Effector CD4-positive, alpha-beta T cell (primary cell): ENCODE measurements around the gene STAP2.
A peak's percentile ranks its signal among the peaks of the same experiment; 100 is the strongest.

Experiments
- DNase-seq: peaks from one replicate; pipeline ENCODE4 v3.0.0-alpha.2; 2020

STAP2 gene

DNA sequence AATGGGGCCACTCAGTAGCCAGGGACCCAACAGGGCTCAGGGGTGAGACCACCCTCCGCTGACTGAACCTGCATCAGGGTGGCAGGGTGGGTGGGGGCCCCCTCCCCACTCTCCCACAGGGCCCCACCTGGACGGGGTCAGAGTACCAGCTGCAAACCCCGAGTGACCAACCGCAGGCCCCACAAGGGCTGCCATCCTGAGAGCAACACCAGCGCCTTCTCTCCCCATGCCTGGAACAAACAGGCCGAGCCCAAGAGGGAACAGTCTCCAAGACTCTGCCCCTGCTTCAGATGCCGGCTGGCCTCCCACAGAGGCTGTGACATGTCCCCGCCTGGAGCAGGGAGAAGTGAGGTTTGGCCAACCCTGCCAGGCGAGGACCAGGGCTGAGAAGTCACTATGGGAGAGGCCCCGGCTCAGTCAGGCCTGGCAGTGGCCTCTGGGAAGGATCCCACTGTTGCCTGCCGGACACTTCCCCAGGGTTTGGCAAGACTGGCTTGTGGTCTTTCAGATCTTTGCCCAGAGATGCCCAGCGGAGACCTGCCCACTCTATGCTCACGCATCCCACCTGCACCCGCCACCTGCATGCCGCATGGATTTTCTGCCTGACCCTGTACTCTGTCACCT is 31.9 kb upstream of the STAP2 start:
- DNase-seq = no peak

DNA sequence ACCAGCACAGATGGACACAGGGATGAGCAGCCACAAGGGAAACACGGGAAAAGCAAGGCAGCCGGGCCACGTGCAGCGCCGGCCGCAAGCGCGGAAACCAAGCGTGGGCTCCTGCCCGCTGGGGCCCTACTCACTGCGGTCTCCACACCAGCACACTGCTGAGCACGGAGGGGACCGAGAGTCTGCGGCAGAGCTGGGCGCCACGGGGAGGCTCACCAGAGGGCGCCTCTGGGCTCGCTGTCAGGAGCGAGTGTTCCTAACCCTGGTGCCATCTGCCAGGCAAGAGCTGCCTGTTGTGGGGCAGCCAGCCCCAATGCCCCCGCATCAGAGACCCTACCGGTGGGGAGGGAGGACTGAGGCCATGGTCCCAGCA is 31.2 kb upstream of the STAP2 start:
- DNase-seq = peak; percentile 59

DNA sequence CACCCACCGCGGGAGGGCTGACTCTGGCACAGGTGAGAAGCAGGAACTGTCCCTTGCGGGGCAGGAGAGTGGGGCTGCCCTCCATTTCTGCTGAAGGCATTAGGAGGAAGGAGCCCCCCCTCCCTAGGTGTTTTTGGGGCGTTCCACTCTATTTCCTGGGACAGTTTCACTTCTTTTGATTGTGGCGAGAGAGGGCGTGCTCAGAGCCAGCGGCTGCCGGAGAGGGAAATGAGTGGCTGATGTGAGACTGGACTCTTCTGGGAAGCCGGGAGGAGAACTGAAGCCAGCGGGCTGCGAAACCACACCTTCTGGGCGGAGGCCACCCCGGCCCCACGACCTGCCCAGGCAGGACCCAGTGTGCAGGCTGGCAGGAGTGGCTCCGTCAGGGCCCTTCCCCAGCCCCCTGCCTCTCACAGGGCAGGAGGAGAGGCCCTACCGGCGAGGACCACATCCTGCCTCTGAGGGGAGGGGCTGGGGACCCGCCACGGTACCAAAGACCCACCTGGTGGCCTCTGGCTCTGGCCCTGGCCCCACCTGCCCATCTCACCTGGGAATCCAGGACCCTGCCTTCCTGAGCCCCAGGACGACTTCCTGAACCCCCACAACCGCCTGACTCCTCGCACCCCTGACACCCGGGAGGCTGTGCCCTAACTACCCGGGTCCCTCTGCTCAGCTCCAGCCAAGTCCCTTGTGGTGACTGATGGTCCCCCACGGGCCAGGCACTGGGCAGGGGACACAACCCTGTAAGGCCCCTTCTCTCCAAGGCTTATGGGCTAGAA is 30.7 kb upstream of the STAP2 start:
- DNase-seq = peak; percentile 53

DNA sequence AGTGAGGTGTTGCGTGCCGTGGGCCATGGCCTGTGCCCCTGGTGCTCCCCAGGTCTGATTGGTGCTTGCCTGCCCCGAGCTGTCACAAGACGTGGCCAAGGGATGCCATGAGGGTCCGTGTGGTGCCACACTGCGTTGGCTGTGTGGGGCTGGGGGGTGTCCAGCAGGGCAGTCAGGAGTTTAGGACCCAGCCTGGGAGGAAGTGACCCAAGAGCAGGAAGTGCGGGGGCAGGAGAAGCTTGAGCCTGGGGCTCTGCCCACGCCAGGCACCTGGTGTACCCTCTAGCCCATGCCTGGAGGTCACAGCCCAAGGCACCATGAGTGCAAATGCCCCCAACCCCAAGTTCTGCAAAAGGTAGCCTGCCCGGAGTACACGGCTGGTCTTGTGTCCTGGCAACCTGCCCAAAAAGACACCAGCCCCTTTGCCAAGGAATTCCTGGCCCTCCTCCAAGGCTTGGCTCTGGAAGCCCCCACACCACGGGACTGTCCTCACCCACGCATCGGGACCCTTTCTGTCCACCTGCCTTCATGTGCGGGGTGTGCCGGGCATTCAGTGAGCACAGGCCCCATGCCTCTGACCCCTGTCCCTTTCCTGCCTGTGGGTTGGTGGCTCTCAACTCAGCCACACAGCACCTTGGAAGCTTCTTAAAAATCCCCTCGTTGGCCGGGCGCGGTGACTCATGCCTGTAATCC is 29.6 kb upstream of the STAP2 start:
- no peak for DNase-seq

DNA sequence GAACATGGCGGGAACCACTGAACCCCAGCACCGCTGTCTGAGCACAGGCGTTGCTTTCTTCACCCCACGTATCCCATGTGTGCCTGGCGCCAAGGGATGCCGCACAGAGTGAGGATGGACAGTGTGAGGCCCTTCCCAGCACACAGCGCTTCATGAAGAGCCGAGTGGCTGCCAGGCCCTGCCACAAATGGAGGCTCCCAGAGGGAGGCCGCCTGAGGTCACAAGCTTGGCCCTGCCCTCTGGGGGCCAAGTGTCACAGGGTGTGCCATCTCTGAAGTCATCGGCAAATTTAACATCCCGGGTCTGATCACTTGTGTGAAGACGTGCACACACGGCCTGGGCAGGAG is 29.1 kb upstream of the STAP2 start:
- DNase-seq = no peak

DNA sequence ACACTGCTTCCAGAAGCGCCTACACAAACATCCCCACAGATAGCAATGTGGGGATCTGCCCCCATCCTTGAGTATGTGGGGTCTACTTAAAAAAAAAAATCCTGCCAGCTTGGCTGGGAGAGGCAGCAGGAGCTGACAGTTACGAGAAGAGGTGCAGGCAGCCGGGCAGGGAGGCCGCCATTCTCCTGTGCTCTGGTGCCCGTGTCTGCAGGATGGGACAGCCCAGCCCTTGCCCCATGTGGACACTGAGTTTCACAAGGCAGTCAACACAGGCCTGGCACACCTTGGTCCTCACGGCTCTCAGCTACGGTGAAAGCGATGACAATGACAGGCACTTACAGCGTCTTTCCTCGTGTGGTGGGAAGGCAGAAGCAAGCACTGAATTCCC is 28.7 kb upstream of the STAP2 start:
- no peak for DNase-seq

DNA sequence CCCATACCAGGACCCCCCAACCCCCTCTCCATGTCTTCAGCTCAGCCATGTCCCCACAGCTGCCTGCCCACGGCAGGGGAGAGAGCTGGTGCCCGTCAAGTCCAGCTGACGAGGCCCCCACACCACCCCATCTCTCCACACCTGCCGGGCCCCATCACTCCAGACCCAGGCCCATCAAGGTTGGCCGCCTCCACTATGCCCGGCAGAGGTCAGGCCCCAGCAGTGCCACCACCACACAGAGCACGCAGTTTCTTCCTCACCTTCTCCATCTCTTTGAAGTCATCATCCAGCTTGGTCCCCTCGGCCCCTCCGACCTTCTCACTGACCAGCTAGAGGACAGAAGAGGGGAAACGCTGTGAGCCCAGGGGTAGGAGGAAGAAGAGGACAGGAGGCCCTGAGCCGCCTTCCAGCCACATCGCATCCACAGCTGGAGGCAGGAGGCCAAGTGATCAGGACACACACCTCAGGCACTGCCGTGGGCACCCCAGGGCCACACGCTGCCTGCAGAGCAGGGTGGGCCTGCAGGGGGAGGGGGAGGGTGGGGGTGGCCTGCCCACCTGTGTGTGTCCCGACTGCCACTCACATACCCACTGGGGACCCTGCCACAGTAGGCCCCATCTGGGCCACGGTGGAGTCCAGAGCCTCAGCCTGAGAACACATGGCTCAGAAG is 28.2 kb upstream of the STAP2 start:
- DNase-seq = no peak

DNA sequence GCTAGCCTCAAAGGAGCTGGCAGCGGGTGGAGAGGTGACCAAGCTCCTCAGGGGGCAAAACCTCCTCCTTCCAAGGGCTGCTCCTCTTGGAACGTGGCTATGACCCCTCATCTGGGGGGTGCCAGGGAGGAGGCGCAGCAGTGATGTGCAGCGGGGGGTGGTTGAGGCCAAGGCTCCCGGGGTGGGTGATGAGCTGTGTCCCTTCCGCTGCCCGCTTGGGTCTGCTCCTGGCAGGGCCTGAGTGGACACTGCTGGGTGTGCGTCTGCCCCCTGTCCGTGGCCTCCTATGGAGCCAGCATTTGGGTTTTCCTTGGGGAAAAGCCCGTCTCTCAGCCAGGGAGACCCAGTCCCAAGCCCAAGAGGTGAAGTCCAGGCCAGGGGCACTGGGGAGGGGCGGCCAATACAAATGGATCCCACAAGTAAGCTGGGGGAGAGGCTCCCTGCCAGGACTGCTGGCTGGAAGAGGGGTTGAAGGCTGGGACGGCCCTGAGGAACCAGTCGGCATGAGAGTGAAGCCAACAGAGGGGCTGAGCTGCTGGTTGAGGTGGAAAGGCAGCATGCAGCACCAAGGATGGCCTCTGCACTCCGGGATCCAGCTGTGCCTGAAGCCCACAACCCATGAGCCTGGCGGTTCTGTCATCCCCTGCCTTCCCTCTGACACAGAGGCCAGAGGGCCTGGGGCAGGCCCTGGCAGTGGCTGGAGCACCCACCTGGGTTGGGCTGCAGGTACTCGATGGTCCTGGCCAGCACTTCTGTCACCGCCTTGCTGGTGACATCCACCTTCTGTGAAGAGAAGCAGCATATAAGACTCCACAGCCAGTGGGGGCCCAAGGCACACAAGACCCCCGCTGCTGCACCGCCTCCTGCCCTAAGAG is 27.4 kb upstream of the STAP2 start:
- no peak for DNase-seq

DNA sequence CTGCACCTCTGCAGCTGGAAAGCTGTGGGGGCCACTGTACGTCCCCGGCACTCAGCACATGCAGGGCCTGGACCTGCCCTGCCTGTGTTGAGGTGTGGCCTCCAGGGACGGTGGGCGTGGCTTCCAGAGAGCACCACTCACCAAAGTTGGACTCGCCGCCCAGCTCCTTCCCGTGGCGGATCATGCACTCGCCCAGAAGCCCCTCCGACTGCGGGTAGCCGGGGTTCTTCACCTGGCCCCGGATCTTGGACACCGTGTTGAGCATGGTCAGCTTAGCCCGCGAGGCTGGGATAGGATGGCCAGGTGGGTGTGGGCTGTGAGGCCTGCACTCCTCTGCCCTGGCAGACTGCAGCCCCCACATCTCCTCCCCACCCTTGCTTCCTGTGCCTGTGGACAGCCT is 26.7 kb upstream of the STAP2 start:
- no peak for DNase-seq

DNA sequence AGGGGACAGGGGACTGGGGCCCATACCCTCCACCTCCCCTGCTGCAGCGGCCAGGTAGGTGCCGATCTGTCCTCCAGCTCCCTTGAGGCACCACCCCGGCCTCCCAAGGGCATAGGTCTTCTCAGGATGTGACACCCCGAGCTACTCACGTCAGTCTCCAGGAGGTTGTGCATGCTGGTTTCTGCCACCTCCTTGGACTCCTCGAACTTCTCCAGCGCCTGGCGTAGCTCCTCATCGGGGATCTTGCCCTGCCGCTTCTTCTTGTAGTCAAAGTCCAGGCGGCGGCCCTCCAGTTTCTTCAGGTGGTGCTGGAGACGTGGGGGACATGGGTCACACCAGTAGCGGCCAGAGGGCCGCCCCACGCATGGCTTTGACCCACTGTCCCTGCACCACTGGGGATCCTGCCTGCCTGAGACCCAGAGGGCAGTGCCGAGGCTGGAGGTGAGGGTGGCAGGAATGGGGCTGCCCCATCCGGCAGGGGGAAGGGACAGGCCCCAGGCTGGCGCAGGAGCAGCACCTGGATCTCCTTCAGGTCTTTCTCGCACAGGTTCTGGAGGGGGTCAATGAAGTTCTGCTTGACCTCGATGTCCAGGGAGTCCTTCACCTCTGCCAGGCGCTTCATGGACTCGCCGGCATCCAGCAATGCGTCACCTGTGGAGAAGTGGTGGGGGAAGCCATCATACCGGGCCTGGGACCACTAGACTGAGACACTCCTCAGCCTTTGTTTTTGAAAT is 25.1 kb upstream of the STAP2 start:
- no peak for DNase-seq

DNA sequence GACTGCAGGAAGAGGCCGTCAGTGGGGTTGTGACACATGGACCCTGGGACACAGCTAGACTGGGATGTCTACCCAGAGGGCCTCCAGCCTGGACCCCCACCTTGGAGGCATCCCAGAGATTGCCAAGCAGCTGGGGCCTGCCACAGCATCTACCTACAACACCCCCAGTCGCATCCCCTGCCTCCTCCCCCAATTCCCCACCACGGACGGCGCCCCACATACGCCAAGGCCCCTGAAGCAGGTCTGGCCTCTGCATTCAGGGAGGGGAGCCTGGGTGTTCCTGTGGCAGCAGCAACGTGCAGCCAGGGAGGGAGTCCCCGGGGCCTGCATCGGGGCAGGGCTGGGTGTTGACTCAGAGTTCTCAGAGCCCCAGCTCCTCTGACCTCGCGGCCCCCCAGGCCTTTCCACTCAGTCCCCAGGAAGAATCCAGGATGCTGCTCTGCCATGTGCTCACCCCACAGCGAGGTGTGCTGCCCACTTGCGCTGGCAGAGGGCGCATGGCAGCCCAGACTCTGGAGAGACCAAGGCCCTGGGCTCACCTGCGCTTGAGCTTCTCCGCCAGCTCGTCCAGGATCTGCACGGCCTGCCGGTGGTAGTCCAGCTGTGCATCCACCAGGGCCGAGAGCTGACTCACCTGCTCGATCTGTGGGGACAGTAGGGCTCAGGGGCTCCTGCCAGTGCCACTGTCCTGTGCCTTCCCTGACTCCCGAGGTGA is 24.4 kb upstream of the STAP2 start:
- no peak for DNase-seq

DNA sequence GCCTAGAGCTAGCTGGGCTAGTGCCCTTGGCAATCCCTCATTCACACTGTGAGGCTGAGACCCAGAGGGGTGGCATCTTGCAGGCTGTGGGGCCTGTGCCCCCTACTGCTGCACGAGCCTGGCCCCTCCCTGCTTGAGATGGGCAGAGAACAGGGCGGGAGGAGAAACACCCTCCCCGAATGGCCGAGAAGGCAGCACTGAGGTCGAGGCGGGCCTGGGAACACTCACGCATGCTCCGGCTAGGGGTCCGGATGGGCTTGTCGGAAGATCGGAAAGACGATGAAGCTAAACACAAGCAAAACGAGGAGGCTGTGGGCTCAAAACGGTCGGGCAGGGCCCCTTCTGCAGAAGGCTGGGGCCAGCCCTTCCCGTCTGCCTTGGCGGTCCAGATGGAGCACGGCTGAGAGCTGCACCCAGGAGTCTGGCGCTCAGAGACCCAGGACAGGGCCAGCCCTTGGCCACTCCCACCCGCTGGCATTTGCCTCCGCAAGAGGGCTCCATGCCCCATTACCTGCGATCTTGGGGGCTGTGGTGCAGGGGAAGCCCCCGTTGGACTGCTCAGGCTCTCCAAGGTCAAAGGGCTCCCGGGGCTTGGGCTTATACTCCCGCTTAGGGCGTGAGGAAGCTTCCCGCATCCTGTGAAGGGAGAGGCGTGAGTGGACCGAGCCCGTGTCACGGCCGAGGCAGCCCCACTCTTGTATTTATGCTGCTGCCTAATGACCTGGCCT is 23.6 kb upstream of the STAP2 start:
- DNase-seq = no peak

DNA sequence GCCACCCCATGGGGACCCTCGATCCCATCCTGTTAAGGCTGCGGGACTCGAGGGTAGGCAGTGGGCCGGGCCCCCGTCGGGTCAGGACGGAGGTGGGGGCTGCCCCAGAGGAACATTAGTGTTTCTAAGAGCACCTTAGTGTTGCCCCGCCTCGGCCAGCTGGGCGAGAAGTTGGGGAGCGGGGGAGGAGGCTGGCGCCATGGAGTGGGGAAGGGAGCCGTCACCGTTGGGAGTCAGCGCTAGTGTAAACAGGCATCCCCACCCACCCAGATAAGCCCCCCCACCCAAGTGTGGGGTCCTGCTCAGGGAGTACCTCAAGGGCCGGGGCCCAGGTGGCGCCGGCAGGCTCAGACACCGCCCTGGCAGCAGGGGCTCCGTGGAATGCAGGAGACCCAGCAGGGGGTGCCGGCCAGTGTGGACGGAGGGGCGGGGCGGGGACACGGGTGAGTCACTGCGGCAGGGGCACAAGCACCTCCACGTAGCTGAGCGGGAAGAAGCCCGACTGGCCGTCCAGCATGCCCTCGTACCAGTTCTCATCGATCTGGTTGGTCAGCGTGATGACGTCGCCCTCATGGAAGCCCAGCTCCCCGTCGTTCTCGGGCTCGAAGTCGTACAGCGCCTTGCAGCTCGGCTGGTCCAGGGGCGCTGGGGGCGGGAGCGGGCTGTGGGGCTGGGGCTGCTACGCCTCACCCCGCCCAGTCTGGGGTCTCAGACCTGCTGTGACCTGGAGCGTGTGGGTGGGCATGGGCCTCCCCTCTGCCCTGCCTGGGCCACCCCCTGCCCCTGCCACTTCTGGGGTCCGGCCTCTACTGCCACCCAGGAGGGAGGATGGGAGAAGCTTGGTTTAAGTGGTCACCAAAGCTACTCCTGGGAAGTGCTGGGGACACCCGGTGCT is 22.8 kb upstream of the STAP2 start:
- no peak for DNase-seq

DNA sequence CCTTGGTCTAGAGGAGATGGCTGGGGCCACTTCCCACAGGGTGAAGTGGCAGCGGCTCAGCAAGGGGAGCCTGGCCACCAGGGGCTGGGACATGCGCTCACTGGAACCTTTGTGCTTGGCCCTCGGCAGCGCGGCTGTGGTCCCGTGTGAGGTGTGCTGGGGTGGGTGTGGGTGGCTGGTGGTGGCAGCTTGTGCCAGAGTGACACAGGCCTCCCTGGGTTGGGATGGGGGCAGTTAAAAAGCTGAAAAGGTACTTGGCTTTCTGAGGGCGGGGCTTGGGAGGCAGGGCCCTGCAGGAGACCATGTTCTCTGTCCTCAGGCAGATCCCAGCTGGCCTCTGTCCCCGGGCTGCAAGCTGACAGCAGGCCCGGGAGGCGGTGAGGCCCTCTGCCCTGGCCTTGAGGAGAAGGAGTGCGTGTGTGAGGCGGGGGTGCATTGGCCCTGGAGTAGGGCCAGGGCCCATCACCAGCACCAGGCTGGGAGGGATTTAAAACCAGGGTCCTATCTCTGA is 22.1 kb upstream of the STAP2 start:
- no peak for DNase-seq

DNA sequence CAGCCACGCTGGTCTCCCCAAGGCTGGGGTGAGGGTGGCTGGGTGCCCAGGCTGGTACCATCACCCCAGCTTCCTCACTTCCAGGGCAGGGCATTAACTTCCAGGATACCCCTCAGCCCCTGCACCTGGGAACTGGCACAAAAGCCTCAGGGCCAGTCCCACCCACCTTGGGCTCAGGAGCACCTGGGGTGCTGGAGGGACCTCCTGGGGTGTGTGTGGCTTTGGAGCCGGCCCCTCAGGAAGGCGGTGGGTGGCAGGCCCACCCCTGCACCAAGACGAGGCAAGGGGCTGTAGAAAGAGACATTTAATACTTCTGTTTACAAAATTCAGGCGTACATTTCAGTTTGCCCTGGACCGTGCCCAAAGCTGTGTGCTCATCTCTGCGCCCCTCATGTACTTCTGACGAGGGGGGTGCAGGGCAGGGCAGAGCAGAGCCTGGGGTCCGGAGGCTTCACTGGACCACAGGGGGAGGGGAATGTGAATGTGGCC is 21.5 kb upstream of the STAP2 start:
- DNase-seq = no peak

DNA sequence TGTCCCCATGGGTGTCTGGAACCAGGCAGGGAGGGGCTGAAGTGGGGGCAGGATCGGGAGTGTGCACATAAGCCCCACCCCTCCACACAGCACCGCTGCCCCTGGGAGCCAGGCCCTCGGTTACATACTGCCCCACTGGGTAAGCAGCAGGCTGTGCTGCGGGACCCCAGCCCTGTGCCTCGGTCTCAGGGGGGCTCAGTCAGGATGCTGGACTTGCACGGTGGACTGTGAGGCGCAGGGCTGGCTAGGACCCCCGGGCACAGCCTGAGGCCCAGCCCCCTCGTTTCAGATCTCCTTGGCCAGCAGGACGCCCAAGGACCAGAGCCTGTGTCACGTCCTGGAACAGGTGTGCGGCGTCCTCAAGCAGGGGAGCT is 21.0 kb upstream of the STAP2 start:
- DNase-seq = no peak

DNA sequence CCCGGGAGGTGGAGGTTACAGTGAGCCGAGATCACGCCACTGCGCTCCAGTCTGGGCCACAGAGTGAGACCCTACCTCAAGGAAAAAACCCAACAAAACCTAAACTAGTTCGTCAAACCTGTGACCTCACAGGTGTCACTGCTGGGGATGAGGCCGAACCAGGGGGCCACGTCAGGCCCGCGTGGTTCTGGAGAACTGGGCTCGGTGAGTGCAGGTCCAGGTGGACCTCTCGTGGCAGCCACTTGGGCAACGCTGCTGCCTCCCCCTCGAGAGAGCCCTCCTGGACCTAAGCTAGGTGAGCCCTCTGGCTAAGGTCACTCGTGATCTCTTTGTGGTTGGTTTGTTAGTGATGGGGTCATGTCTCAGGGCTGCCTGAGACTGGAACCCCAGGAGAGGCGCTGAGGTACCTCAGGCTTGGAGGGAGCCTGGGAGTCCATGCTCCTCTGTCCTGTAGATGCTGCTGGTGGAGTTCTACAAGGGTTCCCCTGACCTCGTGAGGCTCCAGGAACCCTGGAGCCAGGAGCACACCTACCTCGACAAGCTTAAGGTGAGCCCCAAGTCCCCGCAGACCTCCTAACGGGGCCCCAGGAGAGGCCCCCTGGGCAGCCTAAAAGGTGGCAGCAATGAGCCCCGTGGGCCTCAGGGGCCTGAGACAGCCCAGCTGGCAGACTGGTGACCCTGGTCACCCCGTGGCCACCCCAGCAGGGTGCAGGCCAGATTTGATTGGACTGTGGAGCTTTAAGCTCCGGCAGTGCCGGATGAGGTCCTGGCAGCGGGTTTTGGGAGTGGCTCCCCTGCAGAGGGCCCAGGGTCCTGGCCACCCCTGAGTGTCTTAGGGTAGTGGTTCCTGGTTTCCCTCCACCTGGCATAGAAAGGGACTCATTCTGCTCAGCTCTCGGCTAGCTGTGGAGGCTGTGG is 20.3 kb upstream of the STAP2 start:
- no peak for DNase-seq

DNA sequence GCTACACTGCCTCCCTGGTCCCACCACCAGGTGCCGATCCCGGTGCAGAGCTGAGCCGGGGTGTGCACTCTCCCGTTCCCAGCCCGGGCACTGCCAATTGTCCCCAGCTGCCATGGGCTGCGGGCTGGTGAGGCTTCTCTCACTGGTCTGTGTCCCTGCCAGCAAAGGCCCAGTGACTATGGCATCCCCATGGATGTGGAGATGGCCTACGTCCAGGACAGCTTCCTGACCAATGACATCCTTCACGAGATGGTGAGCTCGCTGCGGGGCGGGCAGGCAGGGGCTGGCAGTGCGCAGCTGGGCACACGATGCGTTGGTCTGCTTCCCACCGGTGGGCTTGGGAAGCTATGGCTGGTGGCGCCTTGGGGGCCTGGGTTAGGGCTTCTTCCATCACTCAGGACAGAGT is 19.3 kb upstream of the STAP2 start:
- no peak for DNase-seq
